Activated T-helper 1 cell treated with Interleukin-2 at 50 U/mL for 16 hours (primary cell): Measurements from ENCODE around the gene CACNA1E.
"Not testable (repeated sequence)": the region's sequence is repeated elsewhere in the genome, so short reads cannot be mapped to it uniquely, and the experiment has no call there.

Experiments used
- DNase-seq: peaks from one replicate; pipeline ENCODE4 v3.0.0-alpha.2; 2020; ENCODE audit warnings: low read depth

The CACNA1E gene

GRCh38 chr1:181517181-181517875 lies 34.0 kb downstream of the CACNA1E start:
- no peak for DNase-seq

GRCh38 chr1:181518152-181518551 lies 34.8 kb downstream of the CACNA1E start:
- no peak for DNase-seq

DNA sequence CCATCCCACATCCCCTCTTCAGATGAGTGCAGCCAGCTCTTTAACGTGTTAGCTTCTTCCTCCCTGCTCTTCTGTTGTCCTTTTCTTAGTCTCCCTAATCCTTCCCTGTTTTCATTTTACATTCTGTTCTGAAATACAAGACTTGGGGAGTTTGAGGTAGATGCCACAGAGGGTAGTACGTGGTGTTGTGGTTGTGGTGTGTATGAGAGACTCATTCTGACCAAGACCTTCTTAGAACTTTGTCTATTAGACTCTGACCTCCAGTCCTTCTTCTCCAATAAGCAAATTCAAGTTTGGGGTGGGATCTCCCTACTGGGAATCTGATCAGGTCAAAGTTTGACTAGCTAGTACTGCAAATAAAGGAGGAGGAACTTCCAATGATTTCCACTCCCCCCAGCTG lies 39.5 kb downstream of the CACNA1E start:
- DNase-seq, result no peak

- DNase-seq, result no peak
Measured at GRCh38 chr1:181525104-181525721, 41.9 kb downstream of the CACNA1E start.

- DNase-seq, result not testable (repeated sequence)
Measured at GRCh38 chr1:181528241-181528640, 44.9 kb downstream of the CACNA1E start.

- DNase-seq, result no peak
Measured at GRCh38 chr1:181531441-181531840, 48.1 kb downstream of the CACNA1E start.

GRCh38 chr1:181531951-181532600 lies 48.8 kb downstream of the CACNA1E start:
- DNase-seq, result no peak

DNA sequence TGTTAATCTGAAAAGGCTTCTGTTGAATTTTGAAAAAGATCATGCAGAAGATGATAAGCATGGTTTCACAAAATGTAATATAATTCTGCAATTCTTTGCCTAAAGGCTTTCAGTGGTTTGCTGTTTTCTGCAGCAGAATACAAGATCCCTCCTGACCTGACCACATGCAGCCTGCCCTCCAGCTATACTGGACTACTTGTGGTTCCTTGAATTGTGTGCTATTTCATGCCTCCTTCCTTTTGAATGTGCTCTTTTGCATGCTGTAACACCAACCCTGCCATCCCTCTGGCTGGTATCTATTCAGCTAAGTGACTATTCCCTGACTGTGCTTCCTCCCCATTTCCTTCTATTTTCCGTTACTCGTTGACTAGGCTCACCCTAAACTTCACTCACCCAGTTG lies 55.5 kb downstream of the CACNA1E start:
- DNase-seq, result no peak

DNA sequence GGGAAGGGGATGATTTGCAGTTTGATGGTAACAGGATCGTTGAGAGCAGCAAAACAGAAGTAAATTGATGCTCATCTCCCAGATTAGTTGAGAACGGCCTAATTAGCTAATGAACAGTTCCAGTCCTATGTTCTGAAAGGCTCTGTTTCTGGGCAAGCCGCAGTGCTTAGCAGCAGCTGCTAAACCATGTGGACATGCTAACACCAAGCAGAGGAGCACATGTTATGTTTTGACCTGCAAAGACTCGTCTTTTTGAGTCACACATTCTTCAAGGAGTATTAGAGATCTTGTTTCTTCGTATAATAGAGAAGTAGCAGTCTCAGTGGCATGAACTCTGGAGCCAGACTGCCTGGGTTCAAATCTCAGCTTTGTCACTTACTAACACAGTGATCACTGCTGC lies 58.1 kb downstream of the CACNA1E start:
- DNase-seq, result no peak

- DNase-seq, result no peak
Measured at GRCh38 chr1:181541947-181542346, 58.6 kb downstream of the CACNA1E start.

GRCh38 chr1:181542406-181542805 lies 59.1 kb downstream of the CACNA1E start:
- DNase-seq, result not testable (repeated sequence)

GRCh38 chr1:181545395-181545794 lies 62.1 kb downstream of the CACNA1E start:
- no peak for DNase-seq

DNA sequence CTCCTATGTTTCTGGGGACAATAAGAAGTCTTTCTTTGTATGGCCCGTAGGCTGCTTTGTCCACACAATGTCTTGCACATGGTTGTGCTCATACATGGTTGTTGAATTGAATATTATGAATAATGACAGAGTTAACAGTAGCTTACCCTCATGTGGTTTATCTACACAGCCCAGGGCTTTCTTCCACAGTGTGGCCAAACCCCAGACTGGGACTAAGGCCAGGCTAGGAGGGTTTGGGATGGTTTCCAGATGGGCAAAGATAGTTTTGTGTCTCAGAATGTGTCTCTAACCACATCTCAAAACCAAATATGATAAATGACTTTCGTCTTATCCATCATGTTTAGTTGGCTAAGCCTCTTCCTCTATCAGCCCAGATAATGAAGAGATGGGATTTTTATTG lies 65.2 kb downstream of the CACNA1E start:
- DNase-seq, result no peak

DNA sequence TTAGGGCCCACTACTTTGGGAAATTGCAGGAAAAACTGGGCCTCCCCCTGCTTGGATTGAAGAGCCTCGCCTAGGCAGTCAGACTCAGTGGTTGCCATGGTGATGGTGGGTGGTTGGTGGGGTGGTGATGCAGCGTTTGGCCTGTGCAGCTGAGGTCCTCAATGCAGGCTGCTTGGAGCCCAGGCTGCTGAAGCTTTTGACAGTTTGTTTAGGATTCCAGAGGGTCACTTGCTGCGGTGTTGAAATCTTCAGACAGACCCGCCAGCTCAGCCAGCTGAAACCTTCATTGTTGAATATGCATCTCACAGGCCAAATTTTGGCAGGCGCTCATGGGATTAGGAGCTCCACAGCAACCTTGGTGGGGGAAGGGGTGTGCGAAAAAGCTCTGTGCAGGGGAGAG lies 67.9 kb downstream of the CACNA1E start:
- DNase-seq, result no peak

GRCh38 chr1:181551754-181552153 lies 68.4 kb downstream of the CACNA1E start:
- DNase-seq, result no peak

DNA sequence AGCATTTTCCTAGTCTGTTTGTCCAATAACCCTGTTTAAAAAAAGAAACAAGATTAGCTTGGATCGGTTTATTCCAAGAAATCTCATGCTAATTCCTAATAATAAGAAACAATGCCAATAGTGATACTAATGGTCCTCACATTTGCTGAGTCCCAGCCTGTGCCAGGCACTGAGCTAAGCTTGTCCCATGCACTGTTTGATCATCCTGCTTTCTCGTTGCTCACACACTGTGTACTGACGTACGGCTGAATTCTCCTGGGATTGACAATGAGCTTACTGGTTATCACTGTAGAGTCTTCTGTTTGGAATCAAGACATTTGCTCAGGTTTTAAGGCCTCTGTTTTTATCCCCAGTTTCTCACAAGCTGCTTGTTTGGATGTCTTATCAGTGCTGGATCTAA lies 71.1 kb downstream of the CACNA1E start:
- no peak for DNase-seq

DNA sequence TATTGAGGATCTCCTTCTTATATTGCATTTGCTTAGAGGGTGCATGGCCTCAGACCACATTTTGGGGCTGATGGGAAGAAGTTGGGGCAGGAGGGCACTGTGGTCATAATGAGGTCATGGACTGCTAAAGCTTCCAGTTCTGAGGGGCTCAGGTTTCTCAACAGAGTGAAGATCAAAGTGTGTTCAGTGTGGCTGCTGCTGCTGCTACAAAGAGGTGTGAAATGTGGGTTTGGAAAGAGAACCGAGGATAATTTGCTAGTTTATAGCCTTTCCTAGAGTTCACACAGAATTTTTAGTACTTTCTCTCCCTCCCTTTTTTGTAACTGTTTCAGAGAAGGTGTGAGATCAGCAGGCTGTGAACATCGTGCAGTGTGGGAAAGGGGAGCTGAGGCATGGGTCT lies 73.3 kb downstream of the CACNA1E start:
- DNase-seq, result no peak

- DNase-seq, result no peak
Measured at GRCh38 chr1:181557313-181557712, 74.0 kb downstream of the CACNA1E start.

- DNase-seq, result no peak
Measured at GRCh38 chr1:181558416-181558815, 75.1 kb downstream of the CACNA1E start.

DNA sequence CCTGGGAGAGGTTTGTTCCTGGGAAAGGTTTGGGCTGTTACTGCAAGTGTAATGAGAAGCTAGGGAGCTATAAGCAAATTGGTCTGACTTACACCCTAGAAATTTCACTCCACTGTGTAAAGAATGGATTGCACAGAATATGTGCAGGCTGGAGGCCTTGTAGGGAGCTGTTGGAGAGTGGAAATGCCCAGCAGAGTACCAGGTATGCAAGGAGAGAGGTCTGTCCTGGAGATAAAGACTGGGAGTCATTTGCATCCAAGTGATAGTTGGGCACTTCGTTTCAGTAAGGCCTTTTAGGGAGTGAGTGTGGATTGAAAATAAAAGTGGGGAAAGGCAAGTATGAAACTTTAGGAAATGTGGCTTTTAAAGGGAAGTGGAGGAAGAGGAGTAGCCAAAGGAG lies 75.8 kb downstream of the CACNA1E start:
- no peak for DNase-seq

GRCh38 chr1:181562395-181562794 lies 79.1 kb downstream of the CACNA1E start:
- no peak for DNase-seq

GRCh38 chr1:181568736-181569135 lies 85.4 kb downstream of the CACNA1E start:
- no peak for DNase-seq

DNA sequence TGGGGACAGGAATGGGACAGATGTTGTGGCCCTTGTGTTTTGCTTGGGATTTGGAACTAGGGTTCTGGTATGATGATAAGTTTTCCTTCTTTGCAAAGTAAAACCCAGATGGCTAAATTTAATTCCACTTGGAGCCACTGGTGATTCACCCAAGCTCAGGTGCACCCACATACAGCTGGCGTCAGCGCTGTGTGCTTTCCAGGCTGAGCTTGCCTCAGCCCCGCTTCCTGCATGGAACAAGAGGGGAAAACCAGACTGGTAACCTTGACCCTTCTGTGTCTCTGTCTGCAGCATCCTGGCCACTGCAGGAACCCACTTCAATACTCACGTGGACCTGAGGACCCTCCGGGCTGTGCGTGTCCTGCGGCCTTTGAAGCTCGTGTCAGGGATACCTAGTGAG lies 94.2 kb downstream of the CACNA1E start:
- DNase-seq, result no peak

- DNase-seq, result no peak
Measured at GRCh38 chr1:181583598-181583997, 100.3 kb downstream of the CACNA1E start.
